Activated CD8-positive, alpha-beta memory T cell treated with anti-CD3 and anti-CD28 coated beads, Interleukin-2, amount 50 U/mL, for 24 hours (primary cell): Measurements from ENCODE around the gene UNC13B.

Experiments
- DNase-seq: peaks from one replicate; pipeline ENCODE4 v3.0.0-alpha.2; 2020; ENCODE audit errors: extremely low read depth

UNC13B gene

DNA sequence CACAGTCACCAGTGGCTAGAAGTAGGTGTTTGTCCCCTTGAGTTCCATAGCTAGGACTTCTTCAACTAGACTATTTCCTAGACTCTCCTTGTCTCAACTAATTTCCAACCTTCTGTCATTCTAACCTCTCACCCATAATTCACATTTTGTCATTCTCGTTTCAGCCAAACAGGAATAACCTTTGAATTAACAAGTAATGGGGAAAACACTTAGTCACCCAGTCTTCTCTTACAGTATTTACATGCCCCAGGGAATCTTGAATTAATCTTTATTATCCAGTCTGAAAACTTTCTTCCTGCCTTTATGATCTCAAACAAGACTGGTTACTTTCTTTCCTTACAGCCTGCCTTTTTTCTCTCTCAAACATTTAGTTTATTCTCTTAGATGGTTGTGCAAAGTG lies 264.8 kb downstream of the UNC13B start:
- no peak for DNase-seq

DNA sequence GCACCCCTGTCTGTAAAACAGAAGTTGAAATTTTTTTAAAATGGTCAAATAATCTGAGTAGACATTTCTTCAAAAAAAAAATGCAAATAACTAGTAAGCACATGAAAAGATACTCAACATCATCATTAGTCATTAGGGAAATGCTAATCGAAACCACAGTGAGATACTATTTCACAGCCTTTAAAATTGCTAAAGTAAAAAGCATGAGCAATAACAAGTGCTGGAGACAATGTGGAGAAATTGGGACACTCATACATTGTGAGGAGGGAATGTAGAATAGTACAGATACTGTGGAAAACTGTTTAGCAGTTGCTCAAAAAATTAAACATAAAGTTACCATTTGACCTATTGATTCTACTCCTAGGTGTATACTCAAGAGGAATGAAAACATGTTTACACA lies 269.7 kb downstream of the UNC13B start:
- DNase-seq, result no peak

DNA sequence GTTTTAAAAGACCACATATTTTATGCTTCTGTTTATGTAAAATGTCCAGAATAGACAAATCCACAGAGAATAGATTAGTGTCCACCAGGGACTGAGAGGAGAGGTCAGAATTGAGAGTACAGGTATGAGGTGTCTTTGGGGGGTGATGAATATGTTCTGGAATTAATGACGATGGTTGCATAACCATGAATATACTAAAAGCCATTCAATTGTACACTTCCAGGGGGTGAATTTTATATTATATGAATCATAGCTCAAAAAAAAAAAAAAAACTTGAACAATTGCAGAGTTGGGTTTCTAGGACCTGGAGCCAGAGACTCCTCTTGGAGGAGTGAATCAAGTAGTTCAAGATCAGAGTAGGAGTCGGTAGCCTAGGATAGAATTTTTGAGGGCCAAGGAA lies 270.3 kb downstream of the UNC13B start:
- no peak for DNase-seq

DNA sequence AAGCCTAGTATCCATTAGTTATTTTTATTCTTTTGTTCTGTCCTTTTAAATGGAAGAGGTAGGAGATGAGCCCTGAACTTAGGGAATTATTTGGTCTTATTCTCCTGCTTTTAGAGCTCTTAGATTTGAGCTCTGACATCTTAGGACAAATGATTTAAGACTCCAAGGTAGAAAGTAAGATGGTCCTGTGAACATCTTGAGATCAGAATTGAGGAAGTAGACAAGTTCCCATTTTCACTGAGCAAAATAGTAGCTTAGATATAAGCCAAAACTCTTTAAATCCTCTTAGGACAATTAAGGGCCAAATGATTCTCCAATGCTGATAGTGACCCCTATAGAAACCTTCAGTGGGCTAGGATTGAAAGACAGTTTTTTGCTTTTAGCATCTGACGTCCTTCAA lies 275.1 kb downstream of the UNC13B start:
- DNase-seq, result no peak

DNA sequence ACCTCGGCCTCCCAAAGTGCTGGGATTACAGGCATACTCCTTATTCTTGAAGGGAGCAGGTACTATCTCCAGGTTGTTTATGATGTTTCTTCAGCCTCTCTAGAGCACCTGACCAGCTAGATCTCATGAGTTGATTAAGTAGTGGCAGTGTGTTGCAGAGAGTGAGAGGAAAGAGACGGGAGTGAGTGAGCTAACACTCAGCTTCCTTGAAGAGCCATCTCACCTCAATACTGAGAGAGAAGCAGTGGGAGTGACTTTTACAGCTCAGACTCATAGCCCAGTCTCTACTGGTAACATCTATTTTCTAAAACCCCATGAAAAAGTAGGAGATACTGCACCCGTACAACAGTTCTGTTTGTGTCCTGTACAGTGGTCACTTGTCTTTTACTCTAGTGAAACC lies 284.2 kb downstream of the UNC13B start:
- no peak for DNase-seq

DNA sequence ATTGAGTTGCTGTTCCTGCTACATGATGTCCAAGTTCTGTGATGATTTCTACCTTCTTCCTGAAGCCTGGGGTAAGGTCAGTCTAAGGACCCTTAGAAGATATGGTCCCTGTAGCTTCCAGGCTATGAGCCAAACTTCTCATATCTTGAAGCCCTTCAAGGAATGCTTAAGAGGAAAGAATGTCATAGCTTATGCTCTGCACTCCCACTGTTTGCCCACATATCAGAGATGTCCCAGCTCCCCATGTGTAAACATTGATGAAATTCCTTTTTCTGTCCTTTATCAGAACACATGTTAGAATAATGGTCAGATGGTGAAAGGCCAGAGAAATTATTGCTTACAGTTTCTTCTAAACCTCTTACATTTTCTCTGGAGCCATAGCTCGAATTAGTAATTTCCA lies 286.7 kb downstream of the UNC13B start:
- no peak for DNase-seq

DNA sequence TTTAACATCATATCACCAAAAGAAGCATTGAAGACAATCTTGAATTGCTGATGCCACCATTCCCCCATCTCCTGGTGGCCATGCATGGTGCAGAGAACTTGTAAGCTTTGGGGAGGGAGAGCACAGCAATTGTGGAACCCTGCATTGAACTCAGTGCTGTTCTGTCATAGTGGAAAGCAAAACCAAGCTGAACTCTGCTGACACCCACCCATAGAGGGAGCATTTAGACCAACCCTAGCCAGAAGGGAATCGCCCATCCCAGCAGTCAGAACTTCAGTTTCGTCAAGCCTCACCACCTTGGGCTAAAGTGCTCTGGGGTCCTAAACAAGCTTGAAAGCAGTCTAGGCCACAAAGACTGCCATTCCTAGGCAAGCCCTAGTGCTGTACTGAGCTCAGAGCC lies 290.7 kb downstream of the UNC13B start:
- DNase-seq, result no peak

DNA sequence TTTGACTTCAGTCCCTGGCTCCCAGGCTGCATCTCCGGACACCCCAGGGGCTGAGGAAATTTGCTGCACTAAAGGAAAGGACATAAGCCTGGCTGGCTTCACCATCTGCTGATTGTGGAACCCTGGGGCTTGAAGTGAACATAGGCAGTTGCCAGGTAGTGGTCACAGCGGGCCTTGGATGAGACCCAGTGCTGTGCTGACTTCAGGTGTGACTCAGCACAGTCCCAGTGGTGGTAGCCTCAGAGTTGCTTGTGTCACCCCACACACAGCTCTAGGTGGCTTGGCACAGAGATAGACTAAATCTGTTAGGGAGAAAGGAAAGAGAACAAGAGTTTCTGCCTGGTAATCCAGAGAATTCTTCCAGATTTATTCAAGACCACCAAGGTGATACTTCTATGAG lies 292.0 kb downstream of the UNC13B start:
- no peak for DNase-seq
